WERI-Rb-1 (cell line): ENCODE results near the gene CRTAP.

ENCODE experiments used
- DNase-seq: peaks from one replicate; pipeline ENCODE4 v3.0.0-alpha.2; 2020
- H3K27ac ChIP-seq: fragments of 250-450 bp; sonication (Bioruptor Pico); 2 replicates; pipeline ENCODE4 v1.5.1; 2020; ENCODE audit warnings: mild to moderate bottlenecking, moderate library complexity
- H3K27me3 ChIP-seq: fragments of 250-450 bp; sonication (Bioruptor Pico); 2 replicates; pipeline ENCODE4 v1.5.1; 2021; ENCODE audit warnings: mild to moderate bottlenecking, low read depth, moderate library complexity; ENCODE audit not compliant: insufficient read depth, severe bottlenecking
- H3K36me3 ChIP-seq: fragments of 250-450 bp; sonication (Bioruptor Pico); 2 replicates; pipeline ENCODE4 v1.5.1; 2020; ENCODE audit warnings: mild to moderate bottlenecking, moderate library complexity
- H3K4me3 ChIP-seq: 2 replicates; pipeline ENCODE4 v1.5.1; 2011; ENCODE audit warnings: low read depth, mild to moderate bottlenecking, control low read depth, low read length
- H3K9me3 ChIP-seq: fragments of 250-450 bp; sonication (Bioruptor Pico); 2 replicates; pipeline ENCODE4 v1.5.1; 2021; ENCODE audit warnings: mild to moderate bottlenecking, moderate library complexity; ENCODE audit not compliant: severe bottlenecking
- TF ChIP-seq, protein P1 (sequence below): IDR thresholded peaks from 2 replicates; pipeline ENCODE4 v1.5.1; 2011; ENCODE audit warnings: low read depth, mild to moderate bottlenecking, control low read depth, inconsistent platforms, low read length

The CRTAP gene

DNA sequence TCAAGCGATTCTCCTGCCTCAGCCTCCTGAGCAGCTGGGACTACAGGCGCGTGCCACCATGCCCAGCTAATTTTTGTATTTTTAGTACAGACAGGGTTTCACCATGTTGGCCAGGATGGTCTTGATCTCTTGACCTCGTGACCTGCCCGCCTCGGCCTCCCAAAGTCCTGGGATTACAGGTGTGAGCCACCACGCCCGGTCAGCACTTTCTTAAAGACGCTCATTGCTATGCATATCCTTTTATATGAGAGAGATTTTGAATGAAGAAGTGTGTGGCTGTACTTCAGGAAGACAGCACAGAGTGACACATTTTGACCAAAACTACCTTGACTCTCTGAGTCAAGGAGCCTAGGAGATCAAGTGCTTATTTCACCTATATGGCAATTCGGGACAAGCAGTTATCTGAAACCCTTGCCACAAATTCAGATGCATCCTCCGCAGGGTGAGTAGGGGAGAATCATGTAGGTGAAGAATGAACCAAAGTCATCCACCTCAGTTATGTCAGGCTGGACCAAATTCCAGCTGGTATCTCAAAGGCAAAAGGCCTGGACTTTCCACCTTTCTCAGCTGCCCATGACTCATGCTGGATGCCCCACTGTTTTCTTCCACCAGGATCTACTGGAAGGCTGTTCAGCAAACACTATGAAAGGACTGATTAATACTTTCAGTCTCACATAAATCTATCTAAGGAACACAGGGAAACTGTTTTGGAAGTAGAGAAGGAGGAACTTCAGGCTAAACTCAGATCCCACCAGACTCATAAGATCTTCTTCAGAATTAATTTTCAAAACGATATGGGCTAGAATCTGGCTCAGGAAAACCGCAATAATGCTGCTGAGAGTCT lies 72.9 kb downstream of the CRTAP start:
- Histone ChIP-seq H3K9me3 (no peaks in the 10 kb centered on the region), H3K4me3 (no peak overlapping the region), H3K27ac (no peak overlapping the region), H3K27me3 (no peaks in the 10 kb centered on the region), H3K36me3 (no peaks in the 10 kb centered on the region)
- DNase-seq, result no peak
- TF ChIP-seq, protein P1, sequence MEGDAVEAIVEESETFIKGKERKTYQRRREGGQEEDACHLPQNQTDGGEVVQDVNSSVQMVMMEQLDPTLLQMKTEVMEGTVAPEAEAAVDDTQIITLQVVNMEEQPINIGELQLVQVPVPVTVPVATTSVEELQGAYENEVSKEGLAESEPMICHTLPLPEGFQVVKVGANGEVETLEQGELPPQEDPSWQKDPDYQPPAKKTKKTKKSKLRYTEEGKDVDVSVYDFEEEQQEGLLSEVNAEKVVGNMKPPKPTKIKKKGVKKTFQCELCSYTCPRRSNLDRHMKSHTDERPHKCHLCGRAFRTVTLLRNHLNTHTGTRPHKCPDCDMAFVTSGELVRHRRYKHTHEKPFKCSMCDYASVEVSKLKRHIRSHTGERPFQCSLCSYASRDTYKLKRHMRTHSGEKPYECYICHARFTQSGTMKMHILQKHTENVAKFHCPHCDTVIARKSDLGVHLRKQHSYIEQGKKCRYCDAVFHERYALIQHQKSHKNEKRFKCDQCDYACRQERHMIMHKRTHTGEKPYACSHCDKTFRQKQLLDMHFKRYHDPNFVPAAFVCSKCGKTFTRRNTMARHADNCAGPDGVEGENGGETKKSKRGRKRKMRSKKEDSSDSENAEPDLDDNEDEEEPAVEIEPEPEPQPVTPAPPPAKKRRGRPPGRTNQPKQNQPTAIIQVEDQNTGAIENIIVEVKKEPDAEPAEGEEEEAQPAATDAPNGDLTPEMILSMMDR, result no peak

DNA sequence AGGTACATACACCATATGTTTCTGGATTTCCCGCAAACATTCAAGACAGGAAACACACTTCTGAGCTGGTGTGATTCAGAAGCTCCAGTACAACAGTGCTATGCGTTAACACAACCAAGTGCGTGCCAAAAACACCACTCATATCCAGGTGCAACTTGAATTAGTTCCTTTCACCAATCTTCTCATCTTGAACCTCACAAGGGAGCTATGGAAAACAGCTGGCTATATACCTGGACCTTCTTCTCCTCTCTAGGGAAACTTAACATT lies 73.5 kb downstream of the CRTAP start:
- no peaks in the 10 kb centered on the region for H3K36me3 ChIP-seq
- DNase-seq, result no peak
- no peak overlapping the region for H3K27ac ChIP-seq
- no peak overlapping the region for H3K4me3 ChIP-seq
- no peaks in the 10 kb centered on the region for H3K9me3 ChIP-seq
- no peaks in the 10 kb centered on the region for H3K27me3 ChIP-seq
- TF ChIP-seq, protein P1, result no peak

DNA sequence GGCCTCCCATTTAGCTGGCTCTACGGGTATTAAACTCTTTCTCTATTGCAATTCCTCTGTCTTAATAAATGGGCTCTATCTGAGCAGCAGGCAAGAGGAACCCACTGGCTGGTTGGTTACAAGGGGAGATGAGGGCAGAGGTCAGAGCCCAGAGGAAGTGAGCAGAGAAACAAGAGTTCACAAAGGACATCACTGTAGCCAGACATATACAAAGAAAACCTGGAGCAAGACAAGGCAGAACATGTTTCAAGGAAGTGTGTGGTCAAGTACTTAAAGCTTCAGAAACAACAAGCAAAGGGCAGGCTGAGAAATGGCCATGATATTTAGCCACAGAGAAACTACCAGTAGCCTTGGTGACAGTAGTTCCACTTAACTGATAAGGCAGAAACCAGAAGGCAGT lies 80.5 kb downstream of the CRTAP start:
- no peak for DNase-seq
- Histone ChIP-seq H3K27me3 (no peaks in the 10 kb centered on the region), H3K9me3 (no peaks in the 10 kb centered on the region), H3K27ac (no peak overlapping the region), H3K36me3 (no peaks in the 10 kb centered on the region), H3K4me3 (no peak overlapping the region)
- TF ChIP-seq, protein P1, result no peak

DNA sequence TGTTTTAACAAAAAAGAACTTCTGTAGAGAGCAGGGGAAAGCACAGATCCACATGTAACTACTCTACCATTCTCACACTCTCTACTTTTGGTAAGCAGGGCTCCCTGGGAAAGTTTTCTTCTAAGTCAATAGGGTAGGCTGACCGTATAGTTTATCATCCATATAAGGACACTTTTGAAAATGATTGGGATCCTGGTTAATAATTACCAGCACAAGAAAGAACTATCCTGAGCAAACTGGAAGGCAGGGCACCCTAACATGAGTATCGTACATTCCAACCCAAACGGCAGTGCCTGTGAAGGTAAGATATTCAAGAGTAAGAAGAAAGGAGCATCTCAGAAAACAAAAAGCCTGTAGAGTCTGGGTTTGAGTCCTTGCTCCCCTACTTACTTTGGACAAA lies 82.7 kb downstream of the CRTAP start:
- Histone ChIP-seq H3K27me3 (no peaks in the 10 kb centered on the region), H3K9me3 (no peaks in the 10 kb centered on the region), H3K36me3 (no peaks in the 10 kb centered on the region), H3K27ac (no peak overlapping the region), H3K4me3 (no peak overlapping the region)
- DNase-seq, result no peak
- TF ChIP-seq, protein P1, result no peak
